ENCODE measurements around the gene ZNF665.

DNA sequence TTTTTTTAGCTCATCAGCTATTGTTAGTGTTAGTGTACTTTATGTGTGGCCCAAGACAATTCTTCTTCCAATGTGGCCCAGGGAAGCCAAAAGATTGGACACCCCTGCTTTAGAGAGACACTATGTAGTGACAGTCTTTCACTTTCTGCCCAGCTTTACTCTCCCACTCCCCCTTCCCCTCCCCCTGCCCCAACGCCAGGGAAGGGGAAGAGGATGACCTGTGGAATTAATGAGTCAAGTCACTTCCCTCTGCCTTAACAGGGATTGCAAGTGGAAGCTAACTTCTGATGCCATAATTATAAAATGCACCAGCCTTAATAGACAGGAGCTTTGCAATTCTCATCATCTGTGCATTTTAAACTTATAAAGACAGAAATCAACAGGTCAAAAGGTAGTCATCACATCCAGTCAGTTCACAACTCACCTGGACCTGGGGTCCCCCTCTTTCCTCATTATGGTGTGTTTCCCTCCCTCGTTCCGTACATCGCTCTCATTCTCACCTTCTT is 62.0 kb downstream of the ZNF665 start:
- TF ChIP-seq, protein P1, sequence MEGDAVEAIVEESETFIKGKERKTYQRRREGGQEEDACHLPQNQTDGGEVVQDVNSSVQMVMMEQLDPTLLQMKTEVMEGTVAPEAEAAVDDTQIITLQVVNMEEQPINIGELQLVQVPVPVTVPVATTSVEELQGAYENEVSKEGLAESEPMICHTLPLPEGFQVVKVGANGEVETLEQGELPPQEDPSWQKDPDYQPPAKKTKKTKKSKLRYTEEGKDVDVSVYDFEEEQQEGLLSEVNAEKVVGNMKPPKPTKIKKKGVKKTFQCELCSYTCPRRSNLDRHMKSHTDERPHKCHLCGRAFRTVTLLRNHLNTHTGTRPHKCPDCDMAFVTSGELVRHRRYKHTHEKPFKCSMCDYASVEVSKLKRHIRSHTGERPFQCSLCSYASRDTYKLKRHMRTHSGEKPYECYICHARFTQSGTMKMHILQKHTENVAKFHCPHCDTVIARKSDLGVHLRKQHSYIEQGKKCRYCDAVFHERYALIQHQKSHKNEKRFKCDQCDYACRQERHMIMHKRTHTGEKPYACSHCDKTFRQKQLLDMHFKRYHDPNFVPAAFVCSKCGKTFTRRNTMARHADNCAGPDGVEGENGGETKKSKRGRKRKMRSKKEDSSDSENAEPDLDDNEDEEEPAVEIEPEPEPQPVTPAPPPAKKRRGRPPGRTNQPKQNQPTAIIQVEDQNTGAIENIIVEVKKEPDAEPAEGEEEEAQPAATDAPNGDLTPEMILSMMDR (conservative IDR thresholded peaks at IDR 0.05; ENCODE audit: low read depth, low read length) = no peak
- TF ChIP-seq EZH2phosphoT487 (IDR thresholded peaks at IDR 0.05; ENCODE audit: borderline replicate concordance, low read length) = no peak
